Measurements from ENCODE around the gene LITAF.

DNA sequence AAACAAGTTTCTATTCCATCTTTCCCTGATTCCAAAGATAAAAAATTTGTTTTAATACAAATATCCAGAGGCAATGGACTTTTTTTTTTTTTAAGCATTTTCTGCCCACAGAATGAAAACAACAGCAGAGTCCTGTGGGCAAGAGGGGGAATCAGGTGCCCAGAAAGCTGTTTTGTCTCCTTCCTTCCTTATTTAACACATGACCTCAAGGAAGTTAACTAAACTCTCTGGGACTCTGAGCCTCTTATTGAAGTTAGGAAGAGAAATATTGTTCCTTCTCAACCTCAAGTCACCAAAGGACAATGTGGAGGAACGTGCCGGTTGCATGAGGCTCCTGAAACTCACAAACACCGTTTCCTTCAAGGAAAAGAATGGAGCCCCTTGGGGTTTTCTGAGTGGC lies 34.9 kb downstream of the LITAF start:
- TF ChIP-seq POU2F2 (IDR thresholded peaks at IDR 0.05; ENCODE audit: low read depth, low read length): no peak
- TF ChIP-seq POLR2A (IDR thresholded peaks at IDR 0.05; ENCODE audit: low read depth, low read length): no peak
- no peak for TF ChIP-seq POLR2AphosphoS5 (IDR thresholded peaks at IDR 0.05; ENCODE audit: low read depth, low read length)
- TF ChIP-seq TAF1 (IDR thresholded peaks at IDR 0.05; ENCODE audit: low read depth, low read length): no peak
- TF ChIP-seq SPI1 (IDR thresholded peaks at IDR 0.05; ENCODE audit: low read depth, low read length): no peak

Data from GM12891 (cell line).